Mesenteric fat pad (tissue), 1 donor: Measurements from ENCODE around the gene ATG2B. TPM values are rescaled to one million over a fixed set of nuclear protein-coding genes. Genes with fewer than 3 reads are reported as not detected.
"Not testable (repeated sequence)": the region's sequence is repeated elsewhere in the genome, so short reads cannot be mapped to it uniquely, and the experiment has no call there.

ENCODE experiments used
- DNase-seq: peaks from one replicate; pipeline ENCODE4 v3.0.0-alpha.2; 2020; ENCODE audit warnings: low spot score
- total RNA-seq: library from RNA; stranded (reverse); fragmentation: NEBNext Ultra II Directional; extraction: Animal tissue kit (Norgen Biotek cat#: 25700); gene quantifications from one replicate; pipeline ENCODE4 v1.2.1, GENCODE V29; 2021
- donor health status: DM: yes; HTN: yes; CAD: no.

Gene ATG2B
- total RNA-seq, 1 donor from 2014 or later: 21.3 TPM

DNA sequence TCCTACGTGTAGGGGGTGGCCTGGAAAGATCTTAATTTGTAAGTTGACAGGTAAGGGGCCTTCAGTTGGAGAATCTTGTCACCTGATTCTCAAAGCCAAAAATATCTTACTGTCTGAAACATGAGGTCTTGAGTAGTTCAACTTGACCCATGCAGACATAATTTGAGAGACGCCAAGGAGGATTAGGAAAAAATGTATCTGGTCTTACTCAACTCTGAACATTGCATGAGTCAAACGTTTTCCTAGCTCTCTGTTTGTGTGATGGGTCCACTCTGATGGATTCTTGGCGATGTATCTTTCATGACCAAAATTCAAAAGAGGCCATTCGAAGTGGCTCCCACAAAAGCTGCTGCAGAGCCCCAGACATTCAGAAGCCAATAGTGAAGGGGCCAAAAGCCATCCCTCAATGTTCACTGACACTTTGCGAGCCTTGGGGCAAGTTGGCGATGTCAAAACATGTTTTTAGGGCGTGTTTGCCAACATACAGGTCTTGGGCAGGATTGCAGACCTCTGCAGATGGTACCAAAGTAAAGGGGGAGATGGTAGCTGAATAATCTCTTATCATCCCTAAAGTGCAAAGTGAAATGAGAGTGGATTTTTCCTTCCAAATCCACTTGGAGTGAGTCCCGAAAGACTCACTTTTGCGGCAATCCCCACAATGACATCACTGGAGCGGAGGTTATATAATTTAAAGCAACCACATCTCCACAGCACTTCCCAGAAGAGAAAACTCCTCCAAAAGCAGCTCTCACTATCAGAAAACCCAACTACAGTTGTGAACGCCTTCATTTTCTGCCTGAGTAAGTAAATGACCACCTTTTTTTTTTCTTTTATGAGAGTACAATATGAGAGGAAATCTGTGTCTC lies 107.4 kb downstream of the ATG2B start, which contains the start of gene BDKRB1:
TSS of gene BDKRB1 (plus strand) at position 710 of the 866 bp plus-strand sequence. CDS start 7,473 bp downstream, outside the sequence.
- no peak for DNase-seq

DNA sequence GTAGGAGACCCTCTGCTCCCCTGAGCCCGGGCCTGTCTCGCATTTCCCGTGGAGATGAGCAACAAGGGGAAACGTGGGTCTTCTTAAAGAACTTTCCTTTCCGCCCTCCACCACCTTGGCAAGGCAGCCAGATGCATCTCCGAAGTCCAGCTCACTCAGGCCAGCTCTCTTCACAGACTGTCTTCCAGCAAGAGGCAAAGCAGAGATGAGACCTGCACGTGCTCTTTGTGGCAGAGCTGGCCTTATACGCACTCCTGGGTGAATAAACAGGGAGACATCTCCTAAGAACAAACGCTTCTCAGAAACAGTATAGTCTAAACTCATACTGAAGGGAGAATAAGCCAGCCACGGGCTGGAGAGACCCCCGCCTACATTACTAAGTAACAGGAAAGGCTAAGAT lies 108.5 kb downstream of the ATG2B start:
- DNase-seq: no peak

GRCh38 chr14:96252999-96253539 lies 110.1 kb downstream of the ATG2B start:
- no peak for DNase-seq

DNA sequence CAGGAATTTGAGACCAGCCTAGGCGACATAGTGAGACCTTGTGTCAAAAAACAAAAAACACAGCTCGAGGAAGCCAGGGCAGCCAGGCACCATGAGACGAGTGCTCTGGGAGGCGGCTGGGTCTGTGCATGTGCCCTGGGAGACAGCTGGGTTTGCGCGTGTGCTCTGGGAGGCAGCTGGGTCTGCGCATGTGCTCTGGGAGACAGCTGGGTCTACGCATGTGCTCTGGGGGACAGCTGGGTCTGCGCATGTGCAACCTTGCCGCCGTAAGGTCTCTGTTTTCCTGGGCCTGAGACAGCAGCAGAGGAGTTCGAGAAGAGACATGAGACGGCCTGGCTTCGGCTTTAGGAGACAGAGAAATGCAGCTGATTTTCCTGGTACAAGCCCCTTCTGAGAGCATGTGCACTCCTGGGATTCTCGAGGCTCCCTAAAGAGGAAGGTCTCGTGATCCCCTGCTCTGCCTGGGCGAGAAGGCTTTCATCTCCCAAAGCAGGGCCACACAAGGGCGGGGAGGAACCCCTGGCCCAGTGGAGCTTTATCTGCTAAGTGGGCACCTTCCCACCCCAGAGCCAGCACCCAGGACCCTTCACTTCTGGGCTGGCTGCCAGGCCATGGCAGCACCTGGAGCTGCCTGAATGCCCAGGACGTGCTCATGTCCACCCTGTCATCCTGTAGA lies 110.7 kb downstream of the ATG2B start:
- no peak for DNase-seq

GRCh38 chr14:96251656-96252155 lies 111.4 kb downstream of the ATG2B start:
- DNase-seq: no peak

DNA sequence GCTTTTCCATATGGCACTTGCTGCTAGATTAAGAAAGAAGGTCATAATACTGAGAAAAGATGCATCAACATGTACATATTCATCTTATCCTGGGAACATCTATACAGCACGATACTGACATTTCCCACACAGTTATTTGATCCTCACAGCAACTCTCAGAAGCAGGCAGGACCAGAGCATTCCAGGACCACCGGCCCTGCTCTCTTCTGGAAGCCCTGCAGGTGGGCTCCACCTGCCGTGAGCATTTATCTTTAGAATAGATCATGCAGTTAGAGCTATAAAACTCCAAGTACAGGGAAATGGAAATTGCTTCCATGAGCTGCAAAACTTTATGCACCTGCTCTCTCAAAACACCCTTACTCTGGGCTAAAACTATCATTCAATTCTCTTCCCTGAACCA lies 112.7 kb downstream of the ATG2B start:
- no peak for DNase-seq

DNA sequence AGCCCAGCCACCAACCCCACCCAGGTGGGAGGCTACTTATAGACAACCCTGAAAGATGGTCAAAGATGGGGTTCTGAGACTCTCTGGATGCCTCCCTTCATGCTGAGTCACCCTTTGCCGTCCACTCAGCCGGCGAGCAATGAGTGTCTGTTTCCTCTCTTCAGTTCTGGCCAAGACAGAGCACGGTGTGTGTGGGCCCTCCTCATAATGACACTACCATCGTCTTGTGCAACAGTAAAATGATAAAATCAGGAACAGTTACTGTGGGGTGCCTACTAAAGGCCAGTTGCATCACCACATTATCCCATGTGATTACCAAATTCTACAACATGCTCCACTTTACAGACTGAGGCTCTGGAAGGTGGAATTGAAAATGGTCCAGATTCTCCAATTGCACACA lies 114.1 kb downstream of the ATG2B start:
- no peak for DNase-seq

GRCh38 chr14:96247031-96247430 lies 116.1 kb downstream of the ATG2B start:
- DNase-seq: no peak

DNA sequence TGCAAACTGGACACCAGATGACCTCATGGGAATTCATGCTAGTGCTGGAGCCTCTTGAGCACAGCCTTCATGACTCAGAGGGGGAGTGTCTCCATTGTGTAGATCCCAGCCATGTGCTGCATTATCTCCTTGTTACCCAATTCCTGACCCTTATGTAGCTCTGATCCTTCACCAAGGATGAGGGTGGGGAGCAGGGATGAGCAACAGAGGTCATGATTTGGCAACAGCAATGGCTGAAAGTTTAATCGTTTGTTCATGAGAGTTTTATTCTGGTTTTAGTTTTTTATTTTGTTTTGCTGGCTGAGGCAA lies 116.6 kb downstream of the ATG2B start:
- DNase-seq: no peak

- DNase-seq: no peak
Measured at GRCh38 chr14:96245710-96246538, 117.2 kb downstream of the ATG2B start.

DNA sequence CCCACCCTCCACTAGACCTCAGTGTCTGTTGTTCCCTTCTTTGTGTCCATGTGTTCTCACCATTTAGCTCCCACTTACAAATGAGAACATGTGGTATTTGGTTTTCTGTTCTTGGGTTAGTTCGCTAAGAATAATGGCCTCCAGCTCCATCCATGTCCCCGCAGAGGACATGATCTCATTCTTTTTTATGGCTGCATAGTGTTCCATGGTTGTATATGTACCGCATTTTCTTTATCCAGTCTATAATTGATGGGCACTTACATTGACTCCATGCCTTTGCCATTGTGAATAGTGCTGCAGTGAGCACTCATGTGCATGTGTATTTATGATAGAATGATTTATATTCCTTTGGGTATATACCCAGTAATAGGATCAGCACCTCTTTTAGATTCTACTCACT lies 118.1 kb downstream of the ATG2B start:
- DNase-seq: not testable (repeated sequence)

- DNase-seq: no peak
Measured at GRCh38 chr14:96243785-96244184, 119.4 kb downstream of the ATG2B start.

GRCh38 chr14:96242126-96242525 lies 121.0 kb downstream of the ATG2B start:
- DNase-seq: no peak

- DNase-seq: no peak
Measured at GRCh38 chr14:96240641-96241040, 122.5 kb downstream of the ATG2B start.

DNA sequence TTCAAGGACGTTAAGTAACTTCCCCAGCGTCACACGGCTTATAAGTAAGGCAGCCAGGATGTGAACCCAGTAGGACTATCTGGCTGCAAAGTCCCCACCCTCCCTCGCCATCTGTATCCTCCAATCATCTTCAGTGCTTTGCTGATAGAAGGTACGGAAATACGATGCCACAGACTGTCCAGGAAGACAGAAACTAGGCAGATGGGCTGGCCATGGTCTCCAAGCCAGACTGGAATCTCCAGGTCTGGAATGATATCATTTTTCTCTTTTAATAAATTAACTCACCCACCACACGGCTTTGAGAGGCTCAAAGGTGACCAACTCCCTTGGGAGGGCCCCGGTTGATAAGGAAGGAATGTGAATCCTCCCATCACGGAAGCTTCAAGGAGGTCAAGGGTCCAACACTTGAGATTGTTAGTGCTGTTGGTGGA lies 123.4 kb downstream of the ATG2B start:
- DNase-seq: no peak

DNA sequence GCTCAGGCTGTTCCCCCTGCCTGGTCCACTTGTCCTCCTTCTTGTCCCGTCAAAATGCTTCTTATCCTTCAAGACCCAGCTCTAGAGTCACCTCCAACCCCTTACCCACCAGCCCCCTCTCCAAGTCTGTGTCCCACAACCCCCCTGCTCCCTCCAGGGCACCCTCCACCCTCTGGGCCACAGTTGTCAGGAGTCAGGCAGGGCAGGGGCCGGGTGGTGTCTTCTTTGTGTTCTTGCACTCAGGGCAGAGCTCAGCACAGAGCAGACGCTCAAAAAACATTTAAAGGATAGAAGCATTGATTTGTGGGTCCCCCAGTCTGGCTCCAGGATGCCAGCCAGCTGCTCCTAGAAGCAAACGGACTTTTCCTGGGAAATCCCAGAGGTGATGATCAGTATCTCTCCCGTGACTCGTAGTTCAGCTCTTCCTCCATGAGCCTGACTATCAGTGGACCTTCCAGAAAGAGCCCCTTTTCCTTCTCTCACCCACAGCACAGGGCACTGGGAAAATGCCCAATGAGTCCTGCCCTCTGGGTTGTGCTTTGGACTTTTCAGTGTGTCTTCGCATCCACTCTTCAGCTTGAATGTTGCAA lies 124.4 kb downstream of the ATG2B start:
- DNase-seq: no peak

DNA sequence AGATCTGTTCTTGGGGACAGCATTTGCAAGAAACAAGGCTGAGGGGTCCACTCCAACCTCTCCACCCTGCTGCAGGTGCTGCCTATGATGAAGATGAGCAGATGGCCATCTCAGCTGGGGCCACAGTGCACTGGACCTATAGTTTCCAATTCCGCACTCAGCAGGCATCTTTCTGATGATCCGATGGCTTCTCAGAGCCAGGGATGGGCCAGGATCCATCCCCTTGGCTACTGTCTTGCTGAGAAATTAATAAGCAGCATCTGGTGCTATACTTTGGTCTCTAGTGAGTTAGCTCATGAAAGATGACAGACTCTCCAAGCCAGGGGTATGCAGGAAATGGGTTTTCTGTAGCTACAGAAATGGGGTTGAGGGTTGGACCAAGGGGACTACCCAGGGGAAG lies 125.5 kb downstream of the ATG2B start:
- DNase-seq: no peak

DNA sequence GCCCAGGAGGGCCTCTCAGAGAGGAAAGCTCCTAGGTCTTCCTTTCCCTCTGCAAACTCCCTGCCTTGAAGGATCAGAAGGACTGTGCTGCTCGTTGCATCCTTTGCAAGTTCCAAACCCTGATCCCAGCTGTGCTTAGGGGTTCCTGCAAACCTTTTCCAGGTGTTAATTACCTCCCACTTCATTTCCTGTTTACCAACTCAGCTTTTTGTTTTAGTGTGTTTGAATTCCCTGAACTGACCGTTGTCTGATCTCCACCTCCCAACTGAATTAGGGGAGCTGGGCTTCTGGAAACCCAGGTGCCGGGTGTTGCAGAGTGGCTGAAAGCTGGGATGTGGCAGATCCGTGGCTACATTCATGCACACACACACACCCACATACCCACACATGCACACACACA lies 127.7 kb downstream of the ATG2B start:
- no peak for DNase-seq

- DNase-seq: no peak
Measured at GRCh38 chr14:96233661-96234060, 129.5 kb downstream of the ATG2B start.

DNA sequence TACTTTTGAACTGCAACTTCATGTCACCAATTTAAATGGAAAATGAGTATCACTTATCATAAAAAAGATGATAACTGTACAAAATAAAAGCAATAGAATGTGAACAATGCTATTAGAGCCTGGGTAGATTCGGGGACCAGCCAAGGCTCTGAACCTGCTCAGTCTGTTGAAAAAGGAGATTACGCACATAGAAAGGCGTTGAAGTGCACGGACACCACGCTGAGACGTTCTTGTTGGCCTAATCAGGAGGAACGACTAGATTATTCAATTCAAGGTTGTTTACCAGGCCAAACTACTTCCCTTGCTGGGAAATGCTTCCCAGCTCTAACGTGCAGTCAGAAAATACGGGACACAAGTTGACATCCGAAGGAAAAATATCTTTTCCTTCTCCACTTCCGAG lies 130.6 kb downstream of the ATG2B start:
- DNase-seq: no peak
